ENCODE results near the gene GPR39. TPM values are rescaled to one million over a fixed set of nuclear protein-coding genes. Genes with fewer than 3 reads are reported as not detected.

GPR39 gene
- total RNA-seq, 2 experiments from 2014 or later: 0.13 TPM; not detected in 1

DNA sequence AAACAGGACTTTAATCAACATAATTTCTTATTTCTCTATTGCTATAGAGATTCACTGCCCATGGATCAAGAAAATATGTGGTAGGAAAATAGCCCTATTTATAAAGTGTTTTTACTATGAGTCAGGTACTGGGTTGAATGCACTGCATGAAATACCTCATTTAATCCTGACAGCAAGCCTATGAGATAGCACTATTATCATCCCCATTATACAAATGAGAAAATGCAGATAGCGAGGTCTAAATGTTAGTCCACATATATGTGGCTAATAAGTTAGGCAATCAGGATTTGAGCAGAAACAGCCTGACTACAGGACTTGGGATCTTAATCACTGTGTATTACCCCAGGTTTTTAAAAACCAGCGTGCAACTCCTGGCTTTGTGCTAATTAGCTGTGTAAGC is 261.9 kb downstream of the GPR39 start:
- no peaks in the 10 kb centered on the region for H4K20me1 ChIP-seq (ENCODE audit: insufficient read depth, low read length)
- no peak overlapping the region for H3K27ac ChIP-seq (ENCODE audit: low read depth, low read length, poor library complexity, severe bottlenecking)
- no peaks in the 10 kb centered on the region for H3K4me1 ChIP-seq (ENCODE audit: insufficient read depth, low read length, poor library complexity, severe bottlenecking)
- no TSS peak for BruUV-seq (replicated peaks)
- no peak overlapping the region for H3K4me3 ChIP-seq (ENCODE audit: low read depth, low read length, poor library complexity, severe bottlenecking)
- no peak overlapping the region for H3K4me2 ChIP-seq (ENCODE audit: low read length)
- CTCF ChIA-PET (ENCODE audit: unreplicated experiment): no interaction called here
- no peak for DNase-seq (ENCODE audit: low spot score)
- POLR2A ChIA-PET: no interaction called here
- H3K9me2 ChIP-seq (ENCODE audit: insufficient read depth, low read length): no peaks in the 10 kb centered on the region
- TF ChIP-seq EZH2phosphoT487 (IDR thresholded peaks at IDR 0.05; ENCODE audit: borderline replicate concordance, low read depth, low read length): no peak
- no peak for TF ChIP-seq CTCF (conservative IDR thresholded peaks at IDR 0.05; ENCODE audit: low read length)
- H3K9me3 ChIP-seq (ENCODE audit: low read length): no peaks in the 10 kb centered on the region
- H2AFZ ChIP-seq (ENCODE audit: low read length): no peak overlapping the region
- H3K79me2 ChIP-seq (ENCODE audit: insufficient read depth, low read depth, low read length): no peaks in the 10 kb centered on the region
- H3K36me3 ChIP-seq (ENCODE audit: insufficient read depth, low read length): no peaks in the 10 kb centered on the region
- intact Hi-C loops (cut with micrococcal nuclease; ENCODE audit: unreplicated experiment): no loop called here

GRCh38 chr2:132680544-132680943 is 263.9 kb downstream of the GPR39 start:
- POLR2A ChIA-PET: interaction anchor here (0.9 kb wide), 1 partner anchor 48 kb away, joined by 3 read pairs; no protein-coding TSS in a partner anchor
- Histone ChIP-seq H2AFZ (ENCODE audit: low read length) (no peak overlapping the region), H3K79me2 (ENCODE audit: insufficient read depth, low read depth, low read length) (no peaks in the 10 kb centered on the region), H3K36me3 (ENCODE audit: insufficient read depth, low read length) (no peaks in the 10 kb centered on the region), H3K27ac (ENCODE audit: low read depth, low read length, poor library complexity, severe bottlenecking) (no peak overlapping the region), H3K9me2 (ENCODE audit: insufficient read depth, low read length) (no peaks in the 10 kb centered on the region), H3K4me2 (ENCODE audit: low read length) (no peak overlapping the region), H3K4me1 (ENCODE audit: insufficient read depth, low read length, poor library complexity, severe bottlenecking) (no peaks in the 10 kb centered on the region), H4K20me1 (ENCODE audit: insufficient read depth, low read length) (no peaks in the 10 kb centered on the region), H3K9me3 (ENCODE audit: low read length) (no peaks in the 10 kb centered on the region), H3K4me3 (ENCODE audit: low read depth, low read length, poor library complexity, severe bottlenecking) (no peak overlapping the region)
- intact Hi-C loops (cut with micrococcal nuclease; ENCODE audit: unreplicated experiment): no loop called here
- no TSS peak for BruUV-seq (replicated peaks)
- CTCF ChIA-PET (ENCODE audit: unreplicated experiment): no interaction called here
- no peak for DNase-seq (ENCODE audit: low spot score)
- TF ChIP-seq CTCF (conservative IDR thresholded peaks at IDR 0.05; ENCODE audit: low read length) (no peak), EZH2phosphoT487 (IDR thresholded peaks at IDR 0.05; ENCODE audit: borderline replicate concordance, low read depth, low read length) (no peak)

DNA sequence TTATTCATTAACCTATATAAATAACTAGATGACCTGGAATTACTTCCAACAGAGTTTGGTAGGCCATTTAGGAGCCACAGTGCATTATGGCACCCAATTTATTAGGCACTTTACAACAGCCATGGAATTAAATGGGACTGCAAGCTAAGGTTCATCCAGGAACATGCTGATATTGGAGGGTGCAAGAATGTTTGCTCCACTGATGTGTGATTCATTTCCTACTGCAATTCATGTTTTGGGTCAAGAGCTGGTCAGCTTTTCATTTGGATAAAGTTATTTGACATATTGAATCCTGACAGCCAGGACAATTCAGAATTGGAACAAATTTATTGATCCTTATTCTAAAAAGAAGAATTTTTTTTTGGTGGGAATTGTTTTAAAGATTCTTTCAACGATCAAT is 265.2 kb downstream of the GPR39 start:
- Histone ChIP-seq H2AFZ (ENCODE audit: low read length) (no peak overlapping the region), H4K20me1 (ENCODE audit: insufficient read depth, low read length) (no peaks in the 10 kb centered on the region), H3K9me3 (ENCODE audit: low read length) (no peaks in the 10 kb centered on the region), H3K4me3 (ENCODE audit: low read depth, low read length, poor library complexity, severe bottlenecking) (no peak overlapping the region), H3K4me2 (ENCODE audit: low read length) (no peak overlapping the region), H3K36me3 (ENCODE audit: insufficient read depth, low read length) (no peaks in the 10 kb centered on the region), H3K27ac (ENCODE audit: low read depth, low read length, poor library complexity, severe bottlenecking) (no peak overlapping the region), H3K4me1 (ENCODE audit: insufficient read depth, low read length, poor library complexity, severe bottlenecking) (no peaks in the 10 kb centered on the region), H3K79me2 (ENCODE audit: insufficient read depth, low read depth, low read length) (no peaks in the 10 kb centered on the region), H3K9me2 (ENCODE audit: insufficient read depth, low read length) (no peaks in the 10 kb centered on the region)
- ChIA-PET POLR2A (interaction anchor here (0.6 kb wide), 1 partner anchor 1502 kb away, joined by 4 read pairs; no protein-coding TSS in a partner anchor), CTCF (ENCODE audit: unreplicated experiment) (no interaction called here)
- no TSS peak for BruUV-seq (replicated peaks)
- intact Hi-C loops (cut with micrococcal nuclease; ENCODE audit: unreplicated experiment): no loop called here
- DNase-seq (ENCODE audit: low spot score): no peak
- TF ChIP-seq EZH2phosphoT487 (IDR thresholded peaks at IDR 0.05; ENCODE audit: borderline replicate concordance, low read depth, low read length) (no peak), CTCF (conservative IDR thresholded peaks at IDR 0.05; ENCODE audit: low read length) (no peak)
